Measurements from ENCODE around the gene BMPER.

DNA sequence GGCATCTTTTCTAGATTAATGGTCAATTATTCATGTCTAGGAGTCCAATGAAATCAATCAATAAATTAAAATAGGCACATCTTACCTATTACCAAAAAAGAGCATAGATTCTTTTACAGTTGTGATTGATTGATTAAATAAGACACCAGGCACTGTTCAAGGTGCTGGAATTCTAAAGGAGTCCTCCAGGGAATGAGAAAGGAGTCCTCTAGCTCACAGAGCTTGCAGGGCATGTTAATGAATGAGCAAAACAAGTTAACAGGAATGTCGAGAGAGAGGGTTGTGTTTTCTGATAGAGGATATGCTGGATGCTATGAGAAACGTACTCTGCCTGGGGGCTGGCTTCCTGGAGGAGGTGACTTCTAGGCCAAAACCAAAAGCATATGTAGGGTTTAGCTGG lies 191.4 kb downstream of the BMPER start:
- TF ChIP-seq RFX5 (IDR thresholded peaks at IDR 0.05; ENCODE audit: low read length) (no peak), NRF1 (IDR thresholded peaks at IDR 0.05; ENCODE audit: low read depth, low read length) (no peak), CHD2 (IDR thresholded peaks at IDR 0.05; ENCODE audit: low read length, partially characterized antibody) (no peak), EP300 (IDR thresholded peaks at IDR 0.05; ENCODE audit: borderline replicate concordance in 1 of 2, low read depth in 1 of 2, low read length in 1 of 2) (no peak)
- TF ChIP-seq, protein P1, sequence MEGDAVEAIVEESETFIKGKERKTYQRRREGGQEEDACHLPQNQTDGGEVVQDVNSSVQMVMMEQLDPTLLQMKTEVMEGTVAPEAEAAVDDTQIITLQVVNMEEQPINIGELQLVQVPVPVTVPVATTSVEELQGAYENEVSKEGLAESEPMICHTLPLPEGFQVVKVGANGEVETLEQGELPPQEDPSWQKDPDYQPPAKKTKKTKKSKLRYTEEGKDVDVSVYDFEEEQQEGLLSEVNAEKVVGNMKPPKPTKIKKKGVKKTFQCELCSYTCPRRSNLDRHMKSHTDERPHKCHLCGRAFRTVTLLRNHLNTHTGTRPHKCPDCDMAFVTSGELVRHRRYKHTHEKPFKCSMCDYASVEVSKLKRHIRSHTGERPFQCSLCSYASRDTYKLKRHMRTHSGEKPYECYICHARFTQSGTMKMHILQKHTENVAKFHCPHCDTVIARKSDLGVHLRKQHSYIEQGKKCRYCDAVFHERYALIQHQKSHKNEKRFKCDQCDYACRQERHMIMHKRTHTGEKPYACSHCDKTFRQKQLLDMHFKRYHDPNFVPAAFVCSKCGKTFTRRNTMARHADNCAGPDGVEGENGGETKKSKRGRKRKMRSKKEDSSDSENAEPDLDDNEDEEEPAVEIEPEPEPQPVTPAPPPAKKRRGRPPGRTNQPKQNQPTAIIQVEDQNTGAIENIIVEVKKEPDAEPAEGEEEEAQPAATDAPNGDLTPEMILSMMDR (IDR thresholded peaks at IDR 0.05), result no peak
- TF ChIP-seq, protein P2, sequence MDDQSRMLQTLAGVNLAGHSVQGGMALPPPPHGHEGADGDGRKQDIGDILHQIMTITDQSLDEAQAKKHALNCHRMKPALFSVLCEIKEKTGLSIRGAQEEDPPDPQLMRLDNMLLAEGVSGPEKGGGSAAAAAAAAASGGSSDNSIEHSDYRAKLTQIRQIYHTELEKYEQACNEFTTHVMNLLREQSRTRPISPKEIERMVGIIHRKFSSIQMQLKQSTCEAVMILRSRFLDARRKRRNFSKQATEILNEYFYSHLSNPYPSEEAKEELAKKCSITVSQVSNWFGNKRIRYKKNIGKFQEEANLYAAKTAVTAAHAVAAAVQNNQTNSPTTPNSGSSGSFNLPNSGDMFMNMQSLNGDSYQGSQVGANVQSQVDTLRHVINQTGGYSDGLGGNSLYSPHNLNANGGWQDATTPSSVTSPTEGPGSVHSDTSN (IDR thresholded peaks at IDR 0.05), result peak; percentile 48
- TF ChIP-seq, protein P3, sequence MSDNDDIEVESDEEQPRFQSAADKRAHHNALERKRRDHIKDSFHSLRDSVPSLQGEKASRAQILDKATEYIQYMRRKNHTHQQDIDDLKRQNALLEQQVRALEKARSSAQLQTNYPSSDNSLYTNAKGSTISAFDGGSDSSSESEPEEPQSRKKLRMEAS (IDR thresholded peaks at IDR 0.05; ENCODE audit: low read depth), result no peak
- TF ChIP-seq, protein P4, sequence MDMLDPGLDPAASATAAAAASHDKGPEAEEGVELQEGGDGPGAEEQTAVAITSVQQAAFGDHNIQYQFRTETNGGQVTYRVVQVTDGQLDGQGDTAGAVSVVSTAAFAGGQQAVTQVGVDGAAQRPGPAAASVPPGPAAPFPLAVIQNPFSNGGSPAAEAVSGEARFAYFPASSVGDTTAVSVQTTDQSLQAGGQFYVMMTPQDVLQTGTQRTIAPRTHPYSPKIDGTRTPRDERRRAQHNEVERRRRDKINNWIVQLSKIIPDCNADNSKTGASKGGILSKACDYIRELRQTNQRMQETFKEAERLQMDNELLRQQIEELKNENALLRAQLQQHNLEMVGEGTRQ (IDR thresholded peaks at IDR 0.05; ENCODE audit: borderline replicate concordance, low read depth, low read length), result no peak
